ENCODE measurements around the gene WFDC12.

The WFDC12 gene

DNA sequence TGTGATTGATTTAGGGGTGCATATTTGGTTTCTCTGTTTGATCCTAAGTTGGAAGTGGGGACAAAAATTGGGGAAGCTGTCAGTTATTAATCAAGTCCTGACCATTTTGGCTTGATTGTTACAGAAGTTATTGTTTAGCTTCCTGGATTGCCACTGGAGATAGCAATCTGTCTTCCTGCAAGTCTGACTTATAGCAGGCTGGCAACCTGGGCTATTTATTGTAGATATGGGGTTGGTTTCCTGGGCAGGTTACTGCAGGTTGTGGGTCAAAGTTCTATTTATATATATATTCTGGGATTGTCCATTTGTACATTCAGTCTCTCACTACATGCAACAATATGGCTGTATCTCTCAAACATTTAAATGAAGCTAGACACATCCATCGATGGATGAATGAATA lies 41.1 kb downstream of the WFDC12 start:
- Histone ChIP-seq H3K27me3 (ENCODE audit: control insufficient read depth in 2 of 2, insufficient read depth in 2 of 2, low read length in 2 of 2) (no peaks in the 10 kb centered on the region), H3K27ac (ENCODE audit: low read depth in 2 of 2, low read length in 2 of 2) (no peak overlapping the region)

DNA sequence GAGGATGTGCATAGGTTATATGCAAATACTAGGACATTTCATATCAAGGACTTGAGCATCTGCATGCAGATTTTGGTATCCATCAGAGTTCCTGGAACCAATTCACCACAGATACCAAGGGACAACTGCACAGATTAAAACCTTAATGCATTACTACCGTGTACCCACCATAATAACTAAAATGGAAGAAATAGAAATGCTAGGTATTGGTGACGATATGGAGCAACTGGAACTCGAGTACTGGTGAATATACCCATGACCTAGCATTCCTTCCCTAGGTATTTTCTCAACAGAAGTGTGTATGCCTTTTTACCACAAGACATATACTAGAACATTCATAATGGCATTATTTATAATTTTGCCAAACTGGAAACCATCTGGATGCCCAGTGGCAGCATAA lies 41.8 kb downstream of the WFDC12 start:
- Histone ChIP-seq H3K9ac (ENCODE audit: low read depth in 1 of 2, low read length in 2 of 2) (no peak overlapping the region), H3K9me3 (ENCODE audit: control insufficient read depth in 2 of 2, low read length in 2 of 2) (peaks cover 4 to 5% of the 10 kb centered on the region in 2 donors), H3K36me3 (ENCODE audit: control insufficient read depth in 2 of 2, insufficient read depth in 2 of 2, low read length in 2 of 2) (peaks cover 17 to 32% of the 10 kb centered on the region in 2 donors), H3K4me3 (ENCODE audit: low read length in 2 of 2) (no peak overlapping the region), H3K27ac (ENCODE audit: low read depth in 2 of 2, low read length in 2 of 2) (no peak overlapping the region), H3K4me1 (ENCODE audit: control insufficient read depth in 2 of 2, insufficient read depth in 2 of 2, low read length in 2 of 2) (no peaks in the 10 kb centered on the region), H3K27me3 (ENCODE audit: control insufficient read depth in 2 of 2, insufficient read depth in 2 of 2, low read length in 2 of 2) (no peaks in the 10 kb centered on the region)

More for the DNA sequence above, 41.1 kb downstream of the WFDC12 start:
- H3K36me3 ChIP-seq (ENCODE audit: control insufficient read depth in 2 of 2, insufficient read depth in 2 of 2, low read length in 2 of 2): peaks cover 17 to 32% of the 10 kb centered on the region in 2 donors
- H3K4me3 ChIP-seq (ENCODE audit: low read length in 2 of 2): no peak overlapping the region
- H3K4me1 ChIP-seq (ENCODE audit: control insufficient read depth in 2 of 2, insufficient read depth in 2 of 2, low read length in 2 of 2): no peaks in the 10 kb centered on the region
- H3K9ac ChIP-seq (ENCODE audit: low read depth in 1 of 2, low read length in 2 of 2): no peak overlapping the region
- peaks cover 4 to 5% of the 10 kb centered on the region in 2 donors for H3K9me3 ChIP-seq (ENCODE audit: control insufficient read depth in 2 of 2, low read length in 2 of 2)

DNA sequence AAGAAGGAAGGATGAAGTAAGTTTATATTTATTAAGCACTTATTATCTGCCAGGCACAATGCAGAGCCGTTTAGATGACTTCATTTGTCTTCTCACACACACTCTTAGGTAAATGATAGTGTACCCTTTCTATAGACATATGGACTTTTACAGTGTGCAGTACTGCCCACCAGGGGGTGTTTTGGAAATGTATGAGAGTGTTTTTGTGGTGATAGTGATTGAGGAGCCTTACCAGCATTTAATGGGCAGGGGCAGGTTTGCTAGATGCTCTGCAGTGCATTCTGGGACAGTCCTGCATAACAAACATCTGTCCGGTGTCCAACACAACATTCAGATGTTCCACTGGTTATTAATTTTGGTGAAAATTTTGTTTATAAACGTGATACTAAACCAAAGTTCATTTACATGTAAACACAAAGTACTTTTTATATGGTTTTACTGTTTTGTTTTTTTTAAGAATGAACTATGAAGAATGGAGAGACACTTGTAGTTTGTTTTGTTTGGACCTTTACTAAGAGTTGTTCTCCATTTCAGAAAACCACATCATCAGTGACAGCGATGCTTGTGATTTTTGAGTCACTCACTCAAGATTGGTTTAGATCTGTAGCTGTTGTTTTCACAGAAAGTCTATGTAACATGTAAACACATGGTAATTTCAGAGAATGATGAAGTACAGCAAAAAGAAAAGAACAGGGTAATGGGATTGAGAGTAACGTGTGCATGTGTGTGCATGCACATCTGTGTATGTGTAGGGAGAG lies 43.2 kb downstream of the WFDC12 start:
- H3K27me3 ChIP-seq (ENCODE audit: control insufficient read depth in 2 of 2, insufficient read depth in 2 of 2, low read length in 2 of 2): no peaks in the 10 kb centered on the region
- H3K36me3 ChIP-seq (ENCODE audit: control insufficient read depth in 2 of 2, insufficient read depth in 2 of 2, low read length in 2 of 2): peaks cover 28 to 39% of the 10 kb centered on the region in 2 donors
- H3K9me3 ChIP-seq (ENCODE audit: control insufficient read depth in 2 of 2, low read length in 2 of 2): peaks cover 4 to 5% of the 10 kb centered on the region in 2 donors
- H3K9ac ChIP-seq (ENCODE audit: low read depth in 1 of 2, low read length in 2 of 2): no peak overlapping the region
- H3K4me1 ChIP-seq (ENCODE audit: control insufficient read depth in 2 of 2, insufficient read depth in 2 of 2, low read length in 2 of 2): no peaks in the 10 kb centered on the region
- no peak overlapping the region for H3K4me3 ChIP-seq (ENCODE audit: low read length in 2 of 2)
- no peak overlapping the region for H3K27ac ChIP-seq (ENCODE audit: low read depth in 2 of 2, low read length in 2 of 2)

DNA sequence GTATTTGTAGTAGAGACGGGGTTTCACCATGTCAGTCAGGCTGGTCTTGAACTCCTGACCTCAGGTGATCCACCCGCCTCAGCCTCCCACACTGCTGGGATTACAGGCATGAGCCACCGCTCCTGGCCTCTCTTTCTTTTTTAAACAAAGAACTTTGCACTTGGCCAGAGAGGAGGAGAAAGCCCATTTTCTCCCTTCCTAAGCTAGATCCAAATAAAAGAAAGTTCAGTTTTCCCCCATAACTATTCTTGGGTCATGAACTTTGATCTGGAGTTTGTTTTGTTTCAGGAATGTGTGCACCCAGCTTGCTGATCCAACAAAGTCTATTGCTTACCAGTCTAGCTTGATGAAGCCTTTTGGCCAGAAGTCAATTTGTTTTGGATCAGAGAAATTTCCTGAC lies 46.7 kb downstream of the WFDC12 start:
- Histone ChIP-seq H3K4me3 (ENCODE audit: low read length in 2 of 2) (no peak overlapping the region), H3K27ac (ENCODE audit: low read depth in 2 of 2, low read length in 2 of 2) (no peak overlapping the region), H3K27me3 (ENCODE audit: control insufficient read depth in 2 of 2, insufficient read depth in 2 of 2, low read length in 2 of 2) (no peaks in the 10 kb centered on the region), H3K9me3 (ENCODE audit: control insufficient read depth in 2 of 2, low read length in 2 of 2) (peaks cover 3% of the 10 kb centered on the region in 2 donors), H3K36me3 (ENCODE audit: control insufficient read depth in 2 of 2, insufficient read depth in 2 of 2, low read length in 2 of 2) (peaks cover 45 to 58% of the 10 kb centered on the region in 2 donors), H3K4me1 (ENCODE audit: control insufficient read depth in 2 of 2, insufficient read depth in 2 of 2, low read length in 2 of 2) (no peaks in the 10 kb centered on the region), H3K9ac (ENCODE audit: low read depth in 1 of 2, low read length in 2 of 2) (no peak overlapping the region)
